Activated B cell treated with CpG ODN at 0.5 μM for 24 hours (primary cell): ENCODE results near the gene ADCY5. TPM values are rescaled to one million over a fixed set of nuclear protein-coding genes. Genes with fewer than 3 reads are reported as not detected.

Experiments
- ATAC-seq: fragments of 200-7000 bp; cut with Tn5 transposase; one replicate; pipeline ENCODE4 v1.10.0; 2021; ENCODE audit warnings: low read depth, mild to moderate bottlenecking, moderate library complexity
- CTCF ChIA-PET: fragments of 350-600 bp; sonication (Branson Sonifier 250); formaldehyde crosslinking; loops from one replicate; lab custom pipeline; 2021; ENCODE audit warnings: antibody characterized with exemption; lab: Charles Lee
- POLR2A ChIA-PET: fragments of 350-600 bp; sonication (Branson Sonifier 250); formaldehyde crosslinking; loops from one replicate; lab custom pipeline; 2021; ENCODE audit warnings: antibody characterized with exemption; lab: Charles Lee
- DNase-seq: peaks from one replicate; pipeline ENCODE4 v3.0.0; 2022
- H3K27ac Mint-ChIP-seq: one replicate; pipeline ENCODE4 v1.8.0; 2020; ENCODE audit warnings: mixed read lengths
- H3K27me3 Mint-ChIP-seq: one replicate; pipeline ENCODE4 v1.8.0; 2021; ENCODE audit warnings: mixed read lengths
- H3K36me3 Mint-ChIP-seq: one replicate; pipeline ENCODE4 v1.8.0; 2021; ENCODE audit warnings: low read depth, mixed read lengths
- H3K4me1 Mint-ChIP-seq: one replicate; pipeline ENCODE4 v1.8.0; 2021; ENCODE audit warnings: mixed read lengths
- H3K4me3 Mint-ChIP-seq: one replicate; pipeline ENCODE4 v1.8.0; 2020; ENCODE audit warnings: mild to moderate bottlenecking, mixed read lengths
- H3K9me3 Mint-ChIP-seq: one replicate; pipeline ENCODE4 v1.8.0; 2020; ENCODE audit warnings: mixed read lengths
- intact Hi-C: fragments of 100-400 bp; cut with micrococcal nuclease; formaldehyde crosslinking; loops from one replicate; pipeline ENCODE4 v1.15.1; 2024
- total RNA-seq: library from RNA; stranded (reverse); gene quantifications from 2 replicates; pipeline ENCODE4 v1.2.3, GENCODE V29; 2022
- TF ChIP-seq, protein P1 (sequence below): fragments of 200-600 bp; IDR thresholded peaks from one replicate; pipeline ENCODE4 v1.8.0; 2022; ENCODE audit warnings: antibody characterized with exemption, mild to moderate bottlenecking

The ADCY5 gene
- total RNA-seq, 1 donor from 2014 or later, result not detected

DNA sequence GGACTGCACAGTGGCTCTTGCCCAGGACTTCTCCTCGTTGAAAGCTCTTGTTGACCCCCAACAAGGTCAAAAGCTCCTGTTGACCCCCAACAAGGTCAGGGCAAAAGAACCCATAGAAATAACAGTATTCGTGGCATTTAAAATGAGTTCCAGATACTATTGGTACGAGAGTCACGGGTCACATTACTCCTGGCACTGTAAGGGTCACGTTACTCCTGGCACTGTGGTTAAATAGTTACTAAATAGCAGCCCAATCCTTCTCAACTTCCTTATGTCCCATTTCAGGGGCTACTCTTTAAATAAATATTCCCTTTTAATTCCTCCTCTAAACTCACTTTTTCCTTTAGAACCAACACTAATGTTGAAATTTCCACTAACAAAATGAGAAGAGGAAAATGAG lies 18.2 kb upstream of the ADCY5 start:
- H3K9me3 Mint-ChIP-seq, result no peaks in the 10 kb centered on the region
- intact Hi-C loops, result no loop called here
- no peaks in the 10 kb centered on the region for H3K36me3 Mint-ChIP-seq
- TF ChIP-seq, protein P1, sequence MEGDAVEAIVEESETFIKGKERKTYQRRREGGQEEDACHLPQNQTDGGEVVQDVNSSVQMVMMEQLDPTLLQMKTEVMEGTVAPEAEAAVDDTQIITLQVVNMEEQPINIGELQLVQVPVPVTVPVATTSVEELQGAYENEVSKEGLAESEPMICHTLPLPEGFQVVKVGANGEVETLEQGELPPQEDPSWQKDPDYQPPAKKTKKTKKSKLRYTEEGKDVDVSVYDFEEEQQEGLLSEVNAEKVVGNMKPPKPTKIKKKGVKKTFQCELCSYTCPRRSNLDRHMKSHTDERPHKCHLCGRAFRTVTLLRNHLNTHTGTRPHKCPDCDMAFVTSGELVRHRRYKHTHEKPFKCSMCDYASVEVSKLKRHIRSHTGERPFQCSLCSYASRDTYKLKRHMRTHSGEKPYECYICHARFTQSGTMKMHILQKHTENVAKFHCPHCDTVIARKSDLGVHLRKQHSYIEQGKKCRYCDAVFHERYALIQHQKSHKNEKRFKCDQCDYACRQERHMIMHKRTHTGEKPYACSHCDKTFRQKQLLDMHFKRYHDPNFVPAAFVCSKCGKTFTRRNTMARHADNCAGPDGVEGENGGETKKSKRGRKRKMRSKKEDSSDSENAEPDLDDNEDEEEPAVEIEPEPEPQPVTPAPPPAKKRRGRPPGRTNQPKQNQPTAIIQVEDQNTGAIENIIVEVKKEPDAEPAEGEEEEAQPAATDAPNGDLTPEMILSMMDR, result no peak
- ATAC-seq (no peak), DNase-seq (no peak)
- ChIA-PET CTCF (no interaction called here), POLR2A (no interaction called here)
- no peak overlapping the region for H3K4me3 Mint-ChIP-seq
- no peaks in the 10 kb centered on the region for H3K4me1 Mint-ChIP-seq
- no peak overlapping the region for H3K27ac Mint-ChIP-seq
- H3K27me3 Mint-ChIP-seq, result peaks cover 17% of the 10 kb centered on the region

DNA sequence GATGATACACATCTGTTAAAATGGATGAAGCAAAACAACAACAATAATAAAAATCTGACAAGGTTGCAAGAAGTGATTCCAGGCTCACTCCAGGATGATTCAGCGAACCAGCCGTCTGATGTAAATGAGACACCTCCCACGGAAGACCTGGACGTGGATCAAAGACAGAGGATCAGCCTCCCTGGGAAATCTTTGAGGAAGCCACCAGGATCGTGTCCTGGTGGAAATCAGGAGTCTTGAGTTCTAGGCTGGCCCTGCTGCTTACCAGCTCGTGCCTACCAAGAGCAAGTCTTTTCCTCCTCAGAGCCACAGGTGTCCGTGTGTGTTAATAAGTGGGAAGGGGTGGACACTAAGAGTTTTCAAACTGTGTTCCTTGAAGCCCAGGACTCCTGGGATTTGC lies 15.3 kb upstream of the ADCY5 start:
- H3K27ac Mint-ChIP-seq, result no peak overlapping the region
- TF ChIP-seq, protein P1, result no peak
- POLR2A ChIA-PET, result no interaction called here
- intact Hi-C loops, result no loop called here
- no peaks in the 10 kb centered on the region for H3K4me1 Mint-ChIP-seq
- H3K9me3 Mint-ChIP-seq, result no peaks in the 10 kb centered on the region
- H3K36me3 Mint-ChIP-seq, result no peaks in the 10 kb centered on the region
- ATAC-seq, result no peak
- peaks cover 26% of the 10 kb centered on the region for H3K27me3 Mint-ChIP-seq
- CTCF ChIA-PET, result no interaction called here
- no peak for DNase-seq
- H3K4me3 Mint-ChIP-seq, result no peak overlapping the region

DNA sequence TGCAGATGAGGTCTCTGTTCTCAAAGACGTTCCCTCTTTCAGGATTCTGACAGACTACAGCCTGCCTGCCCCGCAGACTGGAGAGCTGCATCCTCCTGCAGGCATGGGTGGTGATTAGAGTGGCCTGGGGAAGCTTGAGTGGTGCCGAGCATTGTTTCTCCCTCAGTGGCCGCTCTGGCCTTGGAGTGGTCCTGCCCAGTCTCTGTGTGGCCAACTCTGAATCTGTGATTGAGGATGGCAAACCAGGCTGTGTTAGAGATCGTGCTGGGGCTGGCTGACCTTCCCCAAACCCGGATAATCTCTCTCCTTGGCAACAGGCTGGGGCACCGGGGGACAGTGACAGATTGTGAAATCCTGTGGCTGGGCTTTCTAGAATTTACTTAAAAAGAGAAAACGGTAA lies 11.0 kb upstream of the ADCY5 start:
- no peaks in the 10 kb centered on the region for H3K36me3 Mint-ChIP-seq
- TF ChIP-seq, protein P1, result no peak
- H3K4me1 Mint-ChIP-seq, result no peaks in the 10 kb centered on the region
- ATAC-seq (no peak), DNase-seq (no peak)
- ChIA-PET CTCF (no interaction called here), POLR2A (no interaction called here)
- intact Hi-C loops, result no loop called here
- H3K4me3 Mint-ChIP-seq, result no peak overlapping the region
- H3K27ac Mint-ChIP-seq, result no peak overlapping the region
- no peaks in the 10 kb centered on the region for H3K9me3 Mint-ChIP-seq
- peaks cover 24% of the 10 kb centered on the region for H3K27me3 Mint-ChIP-seq

DNA sequence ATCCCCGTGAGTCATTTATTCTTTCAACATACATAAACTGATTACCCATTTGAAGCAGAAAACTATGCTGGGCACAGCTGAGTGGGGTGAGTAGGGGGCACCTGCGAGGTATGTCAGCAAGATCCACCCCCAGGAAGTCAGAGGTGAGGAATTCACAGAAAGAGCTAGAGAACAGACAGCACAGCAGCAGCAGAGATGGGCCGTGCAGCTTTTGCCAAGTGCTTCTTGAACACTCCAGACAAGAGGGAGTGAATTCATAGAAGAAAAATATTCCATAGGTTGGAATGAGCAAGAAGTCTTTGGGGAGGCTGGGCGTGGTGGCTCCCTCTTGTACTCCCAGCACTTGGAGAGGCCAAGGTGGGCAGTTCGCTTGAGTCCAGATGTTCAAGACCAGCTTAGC lies 9.4 kb upstream of the ADCY5 start:
- ChIA-PET POLR2A (no interaction called here), CTCF (no interaction called here)
- intact Hi-C loops, result no loop called here

DNA sequence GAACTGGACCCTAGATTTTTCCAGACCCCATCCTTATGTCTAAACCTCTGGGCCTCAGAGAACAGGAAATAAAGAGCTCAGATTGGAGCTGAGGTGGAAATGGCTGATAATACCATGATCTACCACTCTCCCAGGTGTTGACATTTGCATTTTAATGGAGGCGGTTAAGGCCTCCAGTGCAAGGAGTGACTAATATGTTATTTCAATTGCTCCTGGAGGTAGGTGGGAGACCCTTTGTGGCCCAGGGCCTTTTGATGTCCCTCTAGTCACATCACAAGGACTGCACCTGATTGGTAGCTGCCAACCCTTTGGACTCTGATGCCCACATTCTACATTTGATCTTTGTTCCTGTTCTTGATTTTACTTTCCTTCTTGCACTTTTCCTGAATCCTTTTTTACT lies 9.0 kb upstream of the ADCY5 start:
- TF ChIP-seq, protein P1, result no peak
- intact Hi-C loops, result no loop called here
- Mint-ChIP-seq H3K27ac (no peak overlapping the region), H3K9me3 (no peaks in the 10 kb centered on the region), H3K27me3 (peaks cover 31% of the 10 kb centered on the region), H3K4me1 (no peaks in the 10 kb centered on the region), H3K36me3 (no peaks in the 10 kb centered on the region), H3K4me3 (no peak overlapping the region)
- POLR2A ChIA-PET, result no interaction called here
- ATAC-seq (no peak), DNase-seq (no peak)
- CTCF ChIA-PET, result no interaction called here

More for the DNA sequence above, 9.4 kb upstream of the ADCY5 start:
- H3K27ac Mint-ChIP-seq, result no peak overlapping the region
- ATAC-seq (no peak), DNase-seq (no peak)
- H3K27me3 Mint-ChIP-seq, result peaks cover 31% of the 10 kb centered on the region
- H3K36me3 Mint-ChIP-seq, result no peaks in the 10 kb centered on the region
- H3K4me1 Mint-ChIP-seq, result no peaks in the 10 kb centered on the region
- TF ChIP-seq, protein P1, result no peak
- H3K9me3 Mint-ChIP-seq, result no peaks in the 10 kb centered on the region
- H3K4me3 Mint-ChIP-seq, result no peak overlapping the region
